Trophoblast cell (in vitro differentiated cells and primary cell): ENCODE measurements around the gene QKI.

Source experiments
- DNase-seq, 2 donors: peaks; one replicate each; pipeline ENCODE4 v3.0.0-alpha.2; 2016
- H2AFZ ChIP-seq: 2 replicates; pipeline ENCODE4 v1.6.1; 2013; ENCODE audit warnings: low read length, moderate library complexity, mild to moderate bottlenecking; ENCODE audit not compliant: insufficient read depth, poor library complexity
- H2AK5ac ChIP-seq: 2 replicates; pipeline ENCODE4 v1.6.1; 2013; ENCODE audit warnings: mild to moderate bottlenecking, low read length
- H2BK120ac ChIP-seq: 2 replicates; pipeline ENCODE4 v1.6.1; 2013; ENCODE audit warnings: low read length, mild to moderate bottlenecking, moderate library complexity; ENCODE audit not compliant: insufficient read depth, poor library complexity
- H2BK12ac ChIP-seq: 2 replicates; pipeline ENCODE4 v1.6.1; 2013; ENCODE audit warnings: mild to moderate bottlenecking, low read length, moderate library complexity
- H2BK5ac ChIP-seq: 2 replicates; pipeline ENCODE4 v1.6.1; 2013; ENCODE audit warnings: low read length, low read depth, moderate library complexity, mild to moderate bottlenecking; ENCODE audit not compliant: poor library complexity
- H3K14ac ChIP-seq: 2 replicates; pipeline ENCODE4 v1.6.1; 2013; ENCODE audit warnings: mild to moderate bottlenecking, low read length
- H3K18ac ChIP-seq: 2 replicates; pipeline ENCODE4 v1.6.1; 2013; ENCODE audit warnings: mild to moderate bottlenecking, low read length
- H3K23ac ChIP-seq: 2 replicates; pipeline ENCODE4 v1.6.1; 2013; ENCODE audit warnings: low read length
- H3K27ac ChIP-seq: 2 replicates; pipeline ENCODE4 v1.5.1; 2013; ENCODE audit warnings: low read depth, mild to moderate bottlenecking, inconsistent platforms, low read length, moderate library complexity
- H3K27me3 ChIP-seq: 2 replicates; pipeline ENCODE4 v1.6.1; 2013; ENCODE audit warnings: inconsistent platforms, mild to moderate bottlenecking, low read length, moderate library complexity; ENCODE audit not compliant: insufficient read depth
- H3K36me3 ChIP-seq, 2 experiments: 1 replicate in 1 of 2; 2 replicates in 1 of 2; pipeline ENCODE4 v1.6.1; 2013; ENCODE audit warnings: low read length in 2 of 2, mild to moderate bottlenecking in 2 of 2, moderate library complexity in 1 of 2; ENCODE audit not compliant: insufficient read depth in 2 of 2, control insufficient read depth in 1 of 2
- H3K4ac ChIP-seq: 2 replicates; pipeline ENCODE4 v1.6.1; 2013; ENCODE audit warnings: low read depth, mild to moderate bottlenecking, low read length, moderate library complexity
- H3K4me1 ChIP-seq, 2 experiments: 1 replicate in 1 of 2; 2 replicates in 1 of 2; pipeline ENCODE4 v1.6.1; 2013; ENCODE audit warnings: low read length in 2 of 2, mild to moderate bottlenecking in 2 of 2, moderate library complexity in 1 of 2; ENCODE audit not compliant: insufficient read depth in 2 of 2, control insufficient read depth in 1 of 2
- H3K4me2 ChIP-seq: 2 replicates; pipeline ENCODE4 v1.6.1; 2013; ENCODE audit warnings: inconsistent platforms, mild to moderate bottlenecking, low read length, moderate library complexity
- H3K4me3 ChIP-seq: 2 replicates; pipeline ENCODE4 v1.5.1; 2013; ENCODE audit warnings: mild to moderate bottlenecking, low read depth, low read length, inconsistent platforms
- H3K79me1 ChIP-seq: one replicate; pipeline ENCODE4 v1.6.1; 2013; ENCODE audit warnings: low read length
- H3K79me2 ChIP-seq: 2 replicates; pipeline ENCODE4 v1.6.1; 2013; ENCODE audit warnings: low read length, mild to moderate bottlenecking; ENCODE audit not compliant: control insufficient read depth, insufficient read depth, poor library complexity
- H3K9ac ChIP-seq: 2 replicates; pipeline ENCODE4 v1.6.1; 2013; ENCODE audit warnings: mild to moderate bottlenecking, low read length
- H3K9me3 ChIP-seq: 2 replicates; pipeline ENCODE4 v1.6.1; 2013; ENCODE audit warnings: low read depth, mild to moderate bottlenecking, control low read depth, inconsistent platforms, low read length; ENCODE audit not compliant: insufficient read depth
- H4K12ac ChIP-seq: 2 replicates; pipeline ENCODE4 v1.6.1; 2013; ENCODE audit warnings: low read depth, mild to moderate bottlenecking, low read length, moderate library complexity
- H4K8ac ChIP-seq: 2 replicates; pipeline ENCODE4 v1.6.1; 2013; ENCODE audit warnings: low read depth, mild to moderate bottlenecking, low read length, moderate library complexity
- H4K91ac ChIP-seq: one replicate; pipeline ENCODE4 v1.6.1; 2013; ENCODE audit warnings: low read depth, mild to moderate bottlenecking, low read length, moderate library complexity
- WGBS: extraction: QIAGEN DNeasy Blood & Tissue Kit; methylation state at CpG from one replicate; pipeline ENCODE4 v1.1.7; 2013; ENCODE audit warnings: missing lambda C conversion rate; ENCODE audit not compliant: insufficient read length, insufficient coverage; ENCODE audit errors: extremely low coverage; 5-methylcytosine and 5-hydroxymethylcytosine counted together

QKI gene

DNA sequence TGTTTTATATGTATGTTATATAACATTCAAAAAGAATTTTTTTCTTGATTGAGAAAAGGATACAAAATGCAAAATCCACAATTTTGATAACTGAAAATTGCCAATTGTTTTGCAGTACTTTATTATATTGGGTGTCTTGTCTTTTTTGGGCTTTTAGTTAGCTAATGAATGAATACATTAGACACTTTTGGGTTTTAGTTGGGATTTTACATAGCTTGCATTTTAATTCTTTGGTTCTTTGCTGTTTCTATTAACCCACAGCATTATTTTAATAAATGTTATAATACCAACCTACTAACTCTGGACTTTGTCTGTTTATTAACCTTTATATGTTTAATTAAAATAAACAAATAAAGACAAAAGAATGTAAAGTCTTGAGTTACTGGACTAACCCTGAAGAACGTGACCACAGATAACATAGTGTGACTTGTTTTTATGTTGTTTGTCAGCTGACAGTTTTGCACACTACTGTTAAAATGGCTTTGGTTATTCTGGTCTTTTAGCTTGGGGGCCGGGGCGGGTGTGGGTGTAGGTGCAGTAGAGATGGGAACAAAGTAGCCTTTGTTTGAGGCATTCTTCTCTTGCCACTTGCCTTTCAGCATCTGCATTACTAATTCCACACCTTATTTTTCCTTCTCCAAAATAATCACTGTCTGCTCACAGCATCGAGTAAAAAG, 159.1 kb downstream of the QKI start:
- no peak overlapping the region for H3K9ac ChIP-seq
- H3K23ac ChIP-seq, result no peak overlapping the region
- no peak overlapping the region for H2AK5ac ChIP-seq
- no peaks in the 10 kb centered on the region for H3K79me1 ChIP-seq
- no peak overlapping the region for H2AFZ ChIP-seq
- H4K91ac ChIP-seq, result no peak overlapping the region
- no peaks in the 10 kb centered on the region for H3K9me3 ChIP-seq
- H2BK5ac ChIP-seq, result no peak overlapping the region
- H2BK120ac ChIP-seq, result no peak overlapping the region
- H3K4me1 ChIP-seq, result no peaks in the 10 kb centered on the region
- no peak overlapping the region for H3K4ac ChIP-seq
- H3K36me3 ChIP-seq, result peaks cover 2 to 7% of the 10 kb centered on the region in 2 experiments
- WGBS, result no CpG with 5 or more reads among the region's 4 CpGs
- H3K79me2 ChIP-seq, result no peaks in the 10 kb centered on the region
- no peak overlapping the region for H2BK12ac ChIP-seq
- H4K8ac ChIP-seq, result no peak overlapping the region
- no peak overlapping the region for H4K12ac ChIP-seq
- H3K4me3 ChIP-seq, result no peak overlapping the region
- no peak for DNase-seq
- no peak overlapping the region for H3K4me2 ChIP-seq
- no peaks in the 10 kb centered on the region for H3K27me3 ChIP-seq
- H3K18ac ChIP-seq, result no peak overlapping the region
- H3K14ac ChIP-seq, result no peak overlapping the region
- no peak overlapping the region for H3K27ac ChIP-seq

DNA sequence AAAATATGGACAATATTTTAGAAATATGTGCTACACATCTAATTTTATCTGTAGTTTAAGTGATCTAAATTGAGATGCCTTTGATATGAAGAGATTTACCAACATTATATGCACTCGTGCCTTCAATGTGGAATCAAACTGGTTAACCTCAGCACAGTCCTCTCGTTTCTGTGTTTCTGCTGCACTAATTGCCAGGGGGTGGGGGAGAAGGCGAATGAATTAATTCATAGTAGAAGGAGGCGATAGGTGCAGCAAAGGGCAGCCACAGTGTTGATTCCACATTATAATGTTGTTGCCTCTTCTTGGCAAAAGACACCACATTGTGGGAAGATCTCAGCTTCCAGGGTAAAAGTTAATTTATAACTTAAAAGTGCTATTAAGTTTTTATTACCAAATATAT, 161.6 kb downstream of the QKI start:
- no peak for DNase-seq
- Histone ChIP-seq H2BK5ac (no peak overlapping the region), H2AK5ac (no peak overlapping the region), H2BK12ac (no peak overlapping the region), H3K23ac (no peak overlapping the region), H3K27me3 (no peaks in the 10 kb centered on the region), H3K4me2 (no peak overlapping the region), H2AFZ (no peak overlapping the region), H3K9ac (no peak overlapping the region), H3K4me3 (no peak overlapping the region), H3K18ac (no peak overlapping the region), H3K14ac (no peak overlapping the region), H3K79me2 (no peaks in the 10 kb centered on the region), H3K36me3 (peaks cover 0 to 2% of the 10 kb centered on the region in 2 experiments), H3K27ac (no peak overlapping the region), H3K4ac (no peak overlapping the region), H4K12ac (no peak overlapping the region), H2BK120ac (no peak overlapping the region), H4K8ac (no peak overlapping the region), H3K9me3 (no peaks in the 10 kb centered on the region), H3K79me1 (no peaks in the 10 kb centered on the region), H3K4me1 (peaks cover 0 to 3% of the 10 kb centered on the region in 2 experiments), H4K91ac (no peak overlapping the region)
- no CpG with 5 or more reads among the region's 4 CpGs for WGBS

- no peak overlapping the region for H2AK5ac ChIP-seq
- no peak overlapping the region for H4K8ac ChIP-seq
- H3K4me1 ChIP-seq, result peaks cover 0 to 3% of the 10 kb centered on the region in 2 experiments
- WGBS, result no CpG with 5 or more reads among the region's 3 CpGs
- H2BK5ac ChIP-seq, result no peak overlapping the region
- H3K18ac ChIP-seq, result no peak overlapping the region
- no peak overlapping the region for H2AFZ ChIP-seq
- no peaks in the 10 kb centered on the region for H3K79me1 ChIP-seq
- no peak overlapping the region for H3K9ac ChIP-seq
- H3K4ac ChIP-seq, result no peak overlapping the region
- H3K79me2 ChIP-seq, result no peaks in the 10 kb centered on the region
- no peak overlapping the region for H2BK120ac ChIP-seq
- no peaks in the 10 kb centered on the region for H3K9me3 ChIP-seq
- no peak overlapping the region for H4K12ac ChIP-seq
- H3K4me3 ChIP-seq, result no peak overlapping the region
- no peak overlapping the region for H3K4me2 ChIP-seq
- no peak overlapping the region for H3K23ac ChIP-seq
- H3K14ac ChIP-seq, result no peak overlapping the region
- no peak overlapping the region for H2BK12ac ChIP-seq
- peaks cover 0 to 2% of the 10 kb centered on the region in 2 experiments for H3K36me3 ChIP-seq
- no peak overlapping the region for H3K27ac ChIP-seq
- H3K27me3 ChIP-seq, result no peaks in the 10 kb centered on the region
- no peak overlapping the region for H4K91ac ChIP-seq
- DNase-seq, result no peak
Observed at GRCh38 chr6:163577404-163577803, 162.9 kb downstream of the QKI start.

DNA sequence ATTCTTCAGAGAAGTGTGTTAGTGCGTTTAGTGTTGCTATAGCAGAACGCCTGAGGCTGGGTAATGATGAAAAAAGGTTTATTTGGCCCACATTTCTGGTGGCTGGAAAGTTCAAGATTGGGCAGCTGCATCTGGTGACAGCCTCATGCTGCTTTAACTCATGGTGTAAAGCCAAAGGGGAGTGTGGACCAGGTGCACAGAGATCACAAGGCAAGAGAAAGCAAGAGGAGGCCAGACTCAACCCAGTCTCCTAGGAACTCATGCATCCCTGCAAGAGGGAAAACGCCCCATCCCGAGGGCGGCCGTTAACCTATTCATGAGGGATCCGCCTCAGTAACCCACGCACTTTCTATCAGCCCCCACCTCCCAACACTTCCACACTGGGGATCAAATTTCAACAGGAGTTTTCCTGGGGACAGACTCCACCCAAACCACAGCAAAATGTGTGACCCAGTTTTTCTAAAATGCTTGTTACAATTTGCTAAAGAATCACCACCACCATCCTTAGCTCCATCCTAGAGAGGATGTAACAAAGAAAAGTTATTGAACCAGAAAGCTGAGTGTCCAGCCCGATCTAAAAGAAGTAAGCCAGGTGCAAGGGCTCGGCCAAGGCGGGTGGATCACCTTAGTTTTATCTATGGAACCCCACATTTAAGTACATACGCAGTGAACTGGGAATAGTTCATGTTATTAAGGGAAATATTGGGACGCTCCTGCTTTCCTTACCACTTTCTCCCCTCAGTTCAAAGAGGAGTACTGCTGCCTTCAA, 164.8 kb downstream of the QKI start:
- H3K79me2 ChIP-seq, result no peaks in the 10 kb centered on the region
- peak; percentile 76 to 78 for DNase-seq
- no peaks in the 10 kb centered on the region for H3K9me3 ChIP-seq
- no peak overlapping the region for H3K4ac ChIP-seq
- H3K27ac ChIP-seq, result no peak overlapping the region
- no peak overlapping the region for H4K8ac ChIP-seq
- H3K9ac ChIP-seq, result no peak overlapping the region
- H3K18ac ChIP-seq, result no peak overlapping the region
- H3K79me1 ChIP-seq, result no peaks in the 10 kb centered on the region
- H2BK120ac ChIP-seq, result no peak overlapping the region
- peaks cover 0 to 3% of the 10 kb centered on the region in 2 experiments for H3K4me1 ChIP-seq
- H4K12ac ChIP-seq, result no peak overlapping the region
- H3K4me2 ChIP-seq, result no peak overlapping the region
- H3K14ac ChIP-seq, result no peak overlapping the region
- H2BK5ac ChIP-seq, result no peak overlapping the region
- no peak overlapping the region for H4K91ac ChIP-seq
- no CpG with 5 or more reads among the region's 13 CpGs for WGBS
- no peak overlapping the region for H2BK12ac ChIP-seq
- no peaks in the 10 kb centered on the region for H3K27me3 ChIP-seq
- no peak overlapping the region for H2AK5ac ChIP-seq
- no peak overlapping the region for H3K4me3 ChIP-seq
- no peak overlapping the region for H2AFZ ChIP-seq
- H3K36me3 ChIP-seq, result peaks cover 0 to 2% of the 10 kb centered on the region in 2 experiments
- no peak overlapping the region for H3K23ac ChIP-seq
